PFSK-1 (cell line): ENCODE measurements around the gene NIT2.

Experiments used
- FOXP2 ChIP-seq: optimal IDR thresholded peaks from 2 replicates; pipeline ENCODE3; 2011; ENCODE audit warnings: borderline replicate concordance, control low read depth, inconsistent platforms; ENCODE audit not compliant: insufficient read depth; ENCODE audit errors: extremely low read length, extremely low read depth
- POLR2AphosphoS5 ChIP-seq: IDR thresholded peaks from 2 replicates; pipeline ENCODE4 v1.6.1; 2012; ENCODE audit warnings: low read depth, mild to moderate bottlenecking, control low read depth, low read length, moderate library complexity
- REST ChIP-seq, 2 experiments: IDR thresholded peaks; 2 replicates each; pipeline versions ENCODE4 v1.6.1 to v1.8.0; 2011 to 2012; ENCODE audit warnings: low read depth in 2 of 2, low read length in 2 of 2, control low read depth in 1 of 2, inconsistent platforms in 1 of 2, mild to moderate bottlenecking in 1 of 2, moderate library complexity in 1 of 2; ENCODE audit not compliant: insufficient read depth in 1 of 2
- SIN3A ChIP-seq: IDR thresholded peaks from 2 replicates; pipeline ENCODE4 v1.6.1; 2012; ENCODE audit warnings: mild to moderate bottlenecking, low read length, moderate library complexity, borderline replicate concordance; ENCODE audit not compliant: insufficient read depth
- TAF1 ChIP-seq: IDR thresholded peaks from 2 replicates; pipeline ENCODE4 v1.6.1; 2012; ENCODE audit warnings: low read length, control low read depth, borderline replicate concordance; ENCODE audit not compliant: insufficient read depth

- no peak for TF ChIP-seq REST (IDR thresholded peaks at IDR 0.05; ENCODE audit: insufficient read depth in 1 of 2, low read depth in 2 of 2, low read length in 2 of 2)
- TF ChIP-seq POLR2AphosphoS5: no peak
- TF ChIP-seq FOXP2: no peak
- TF ChIP-seq TAF1: no peak
- TF ChIP-seq SIN3A: no peak
These were observed 16.6 kb upstream of the NIT2 start for GRCh38 chr3:100317912-100318311.
